Prostate gland (tissue), 2 donors: ENCODE measurements around the gene NPM1.

ENCODE experiments used
- POLR2A ChIP-seq: fragments of 450-650 bp; IDR thresholded peaks from one replicate; pipeline ENCODE4 v1.6.1; 2016; ENCODE audit warnings: antibody characterized with exemption, mild to moderate bottlenecking
- POLR2AphosphoS5 ChIP-seq: sonication (generic); formaldehyde crosslinking; IDR thresholded peaks from one replicate; pipeline ENCODE4 v1.6.1; 2017; ENCODE audit warnings: antibody characterized with exemption
- TF ChIP-seq, protein P1 (sequence below), 4 experiments: fragments of 200-600 bp in 2 of 4; fragments of 450-650 bp in 2 of 4; sonication (generic) in 2 of 4; IDR thresholded peaks; 1 replicate in 3 of 4; 2 replicates in 1 of 4; pipeline ENCODE4 v1.5.1; 2016 to 2019; ENCODE audit warnings: antibody characterized with exemption in 4 of 4, mild to moderate bottlenecking in 2 of 4, moderate library complexity in 2 of 4

DNA sequence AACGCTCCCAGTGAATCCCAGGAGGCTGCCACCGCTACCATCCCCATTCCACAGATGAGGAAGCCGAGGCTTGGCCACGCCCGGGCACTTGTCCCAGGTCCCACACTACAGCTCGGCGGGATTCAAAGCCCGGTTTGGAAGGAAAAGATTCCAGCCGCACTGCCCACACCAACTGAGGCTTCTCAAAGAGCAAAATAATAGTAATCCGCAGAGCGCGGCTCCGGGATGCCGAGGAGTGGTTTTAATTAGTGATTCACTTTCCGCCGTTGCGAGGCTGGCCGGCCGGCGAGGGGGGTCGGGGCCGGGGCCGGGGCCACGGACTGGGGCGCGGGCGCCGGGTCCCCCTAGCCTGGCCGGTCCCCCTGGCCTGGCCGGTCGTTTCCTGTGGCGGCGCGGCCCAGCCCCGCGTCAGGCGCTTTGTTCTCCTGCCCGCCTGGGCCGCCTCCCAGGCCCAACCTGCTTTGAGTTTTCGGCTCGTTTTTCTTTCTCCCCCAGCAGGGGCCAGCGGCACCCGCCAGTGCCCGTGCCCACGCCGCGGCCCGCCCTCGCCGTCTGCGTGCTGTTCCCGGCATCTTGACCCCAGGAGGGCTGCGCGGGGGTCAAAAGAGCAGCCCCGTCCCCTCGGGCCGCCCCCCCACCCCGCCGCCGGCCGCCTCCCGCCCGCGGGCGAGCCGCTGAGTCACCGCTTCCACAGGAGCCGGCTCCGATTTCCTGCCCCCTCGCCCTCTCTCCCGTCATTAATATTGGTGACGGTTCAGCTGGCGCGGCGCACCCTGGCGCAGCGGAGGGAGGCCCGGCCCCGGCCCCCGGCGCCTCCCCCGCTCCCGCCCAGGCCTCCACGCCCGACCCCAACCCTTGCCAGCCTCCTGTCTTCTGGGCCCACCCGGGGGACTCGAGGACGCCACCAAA is 63.0 kb downstream of the NPM1 start:
- TF ChIP-seq POLR2A: no peak
- TF ChIP-seq, protein P1, sequence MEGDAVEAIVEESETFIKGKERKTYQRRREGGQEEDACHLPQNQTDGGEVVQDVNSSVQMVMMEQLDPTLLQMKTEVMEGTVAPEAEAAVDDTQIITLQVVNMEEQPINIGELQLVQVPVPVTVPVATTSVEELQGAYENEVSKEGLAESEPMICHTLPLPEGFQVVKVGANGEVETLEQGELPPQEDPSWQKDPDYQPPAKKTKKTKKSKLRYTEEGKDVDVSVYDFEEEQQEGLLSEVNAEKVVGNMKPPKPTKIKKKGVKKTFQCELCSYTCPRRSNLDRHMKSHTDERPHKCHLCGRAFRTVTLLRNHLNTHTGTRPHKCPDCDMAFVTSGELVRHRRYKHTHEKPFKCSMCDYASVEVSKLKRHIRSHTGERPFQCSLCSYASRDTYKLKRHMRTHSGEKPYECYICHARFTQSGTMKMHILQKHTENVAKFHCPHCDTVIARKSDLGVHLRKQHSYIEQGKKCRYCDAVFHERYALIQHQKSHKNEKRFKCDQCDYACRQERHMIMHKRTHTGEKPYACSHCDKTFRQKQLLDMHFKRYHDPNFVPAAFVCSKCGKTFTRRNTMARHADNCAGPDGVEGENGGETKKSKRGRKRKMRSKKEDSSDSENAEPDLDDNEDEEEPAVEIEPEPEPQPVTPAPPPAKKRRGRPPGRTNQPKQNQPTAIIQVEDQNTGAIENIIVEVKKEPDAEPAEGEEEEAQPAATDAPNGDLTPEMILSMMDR (IDR thresholded peaks at IDR 0.05): no peak
- no peak for TF ChIP-seq POLR2AphosphoS5
